Adrenal gland (tissue), 12 donors: ENCODE measurements around the gene CD22. TPM values are rescaled to one million over a fixed set of nuclear protein-coding genes. Genes with fewer than 3 reads are reported as not detected.

Source experiments
- DNase-seq, 7 donors: peaks; one replicate each; pipeline ENCODE4 v3.0.0-alpha.2; 2019 to 2020
- H3K27ac ChIP-seq, 5 donors: fragments of 200-600 bp; sonication (generic) in 4 of 5; 1 replicate in 3 of 5; 2 replicates in 2 of 5; pipeline versions ENCODE4 v1.5.1 to v1.8.0; 2016 to 2020; ENCODE audit warnings: mild to moderate bottlenecking in 1 of 5
- H3K27me3 ChIP-seq: fragments of 200-600 bp; 2 replicates; pipeline ENCODE4 v1.8.0; 2021
- H3K36me3 ChIP-seq, 2 donors: fragments of 200-600 bp; replicated peaks in 1 of 2; 1 replicate in 1 of 2; 2 replicates in 1 of 2; pipeline versions ENCODE4 v1.5.1 to v1.8.0; 2018 to 2022
- H3K4me1 ChIP-seq, 2 donors: fragments of 200-600 bp; replicated peaks in 1 of 2; 1 replicate in 1 of 2; 2 replicates in 1 of 2; pipeline versions ENCODE4 v1.5.1 to v1.8.0; 2018 to 2021
- H3K4me3 ChIP-seq, 4 donors: fragments of 200-600 bp; sonication (generic) in 3 of 4; one replicate each; pipeline ENCODE4 v1.5.1; 2016 to 2018
- H3K9me3 ChIP-seq, 3 donors: fragments of 200-600 bp; sonication (generic) in 1 of 3; replicated peaks in 1 of 3; 1 replicate in 2 of 3; 2 replicates in 1 of 3; pipeline versions ENCODE4 v1.5.1 to v1.8.0; 2016 to 2021
- CTCF ChIP-seq, 6 experiments: fragments of 450-650 bp in 4 of 6; fragments of 200-600 bp in 2 of 6; sonication (generic) in 1 of 6; IDR thresholded peaks; 1 replicate in 5 of 6; 2 replicates in 1 of 6; pipeline versions ENCODE4 v1.5.1 to v1.8.0; 2016 to 2021; ENCODE audit warnings: antibody characterized with exemption in 6 of 6, mild to moderate bottlenecking in 2 of 6, moderate library complexity in 1 of 6
- POLR2A ChIP-seq, 2 donors: fragments of 450-650 bp; IDR thresholded peaks; one replicate each; pipeline ENCODE4 v1.6.1; 2017; ENCODE audit warnings: antibody characterized with exemption in 2 of 2, mild to moderate bottlenecking in 2 of 2, moderate library complexity in 1 of 2
- WGBS, 4 donors: extraction: QIAGEN DNeasy Blood & Tissue Kit in 2 of 4; methylation state at CpG; one replicate each; pipeline versions ENCODE4 v1.1.5 to v1.1.7; 2013 to 2017; 5-methylcytosine and 5-hydroxymethylcytosine counted together
- intact Hi-C, 2 donors: fragments of 100-400 bp; cut with DNase I; formaldehyde crosslinking; loops; one replicate each; pipeline versions ENCODE4 v1.14.1 to v1.15.0; 2022 to 2023
- polyA plus RNA-seq, 3 donors: library from polyadenylated mRNA; stranded (reverse); fragments of 200-250 nt in 2 of 3; fragments of 350-450 nt in 1 of 3; fragmentation: Illumina TruSeq in 1 of 3; extraction: RNeasy Lipid Tissue Mini Kit (QIAGEN cat#74804) in 1 of 3; gene quantifications; one replicate each; pipeline ENCODE4 v1.2.3, GENCODE V29; 2013 to 2014
- total RNA-seq, 9 donors: library from RNA; depleted of rRNA in 4 of 9; stranded (reverse); fragments of >200 nt in 4 of 9; fragments of 120-200 nt in 1 of 9; fragmentation: NEBNext Ultra II Directional in 1 of 9; extraction: Animal tissue kit (Norgen Biotek cat#: 25700) in 1 of 9; gene quantifications; one replicate each; pipeline versions ENCODE4 v1.1.0 to v1.2.4, GENCODE V29; 2013 to 2023
- donor health status: healthy with polysubstance abuse.
- donor health status: Bipolar disorder and iron deficiency.
- donor health status: DM: yes; HTN: yes; CAD: no.
- donor health status: DM: no; HTN: no; CAD: no.
- donor health status: DM: no; HTN: no; CAD: no.
- donor health status: DM: yes; HTN: yes; CAD: no.

The CD22 gene
- total and polyA plus RNA-seq, 12 donors = 1.8 to 16.1 (median 6.2) TPM

- WGBS, 4 donors = 73 to 81% (median 78%) methylated on average over 22 to 23 of the region's 23 CpGs
- Histone ChIP-seq H3K36me3 (no peaks in the 10 kb centered on the region), H3K27ac (no peak overlapping the region), H3K4me1 (no peaks in the 10 kb centered on the region), H3K9me3 (no peaks in the 10 kb centered on the region), H3K4me3 (no peak overlapping the region), H3K27me3 (no peaks in the 10 kb centered on the region)
- DNase-seq = no peak
- TF ChIP-seq POLR2A (IDR thresholded peaks at IDR 0.05) = no peak
- intact Hi-C loops = no loop called here
Measured at GRCh38 chr19:35292421-35293362, 36.3 kb upstream of the CD22 start.

GRCh38 chr19:35293363-35293739 is 35.6 kb upstream of the CD22 start:
- H3K4me1 ChIP-seq = no peaks in the 10 kb centered on the region
- no peaks in the 10 kb centered on the region for H3K27me3 ChIP-seq
- H3K27ac ChIP-seq = no peak overlapping the region
- H3K36me3 ChIP-seq = no peaks in the 10 kb centered on the region
- DNase-seq = no peak
- no peaks in the 10 kb centered on the region for H3K9me3 ChIP-seq
- no peak overlapping the region for H3K4me3 ChIP-seq
- 35 to 63% (median 44%) methylated on average over 2 to 7 of the region's 7 CpGs for WGBS, 4 donors
- intact Hi-C loops = no loop called here
- TF ChIP-seq POLR2A (IDR thresholded peaks at IDR 0.05) (no peak), CTCF (IDR thresholded peaks at IDR 0.05) (no peak)

- no peak overlapping the region for H3K4me3 ChIP-seq
- no peaks in the 10 kb centered on the region for H3K9me3 ChIP-seq
- H3K27me3 ChIP-seq = no peaks in the 10 kb centered on the region
- WGBS, 4 donors = 53 to 79% (median 64%) methylated on average over 5 to 17 of the region's 17 CpGs
- H3K36me3 ChIP-seq = no peaks in the 10 kb centered on the region
- H3K4me1 ChIP-seq = no peaks in the 10 kb centered on the region
- H3K27ac ChIP-seq = no peak overlapping the region
- no peak for DNase-seq
- intact Hi-C loops = no loop called here
- TF ChIP-seq CTCF (IDR thresholded peaks at IDR 0.05) (no peak), POLR2A (IDR thresholded peaks at IDR 0.05) (no peak)
Measured at GRCh38 chr19:35293808-35294207, 35.2 kb upstream of the CD22 start.

- 57 to 65% (median 62%) methylated on average over 3 of the region's 3 CpGs for WGBS, 4 donors
- intact Hi-C loops = no loop called here
- Histone ChIP-seq H3K36me3 (no peaks in the 10 kb centered on the region), H3K4me3 (no peak overlapping the region), H3K9me3 (no peaks in the 10 kb centered on the region), H3K27me3 (no peaks in the 10 kb centered on the region), H3K4me1 (no peaks in the 10 kb centered on the region), H3K27ac (no peak overlapping the region)
- DNase-seq = no peak
- TF ChIP-seq CTCF (IDR thresholded peaks at IDR 0.05) = no peak
- no peak for TF ChIP-seq POLR2A (IDR thresholded peaks at IDR 0.05)
Measured at GRCh38 chr19:35294328-35294727, 34.7 kb upstream of the CD22 start.
